Keratinocyte (primary cell): ENCODE measurements around the gene BOK. TPM values are rescaled to one million over a fixed set of nuclear protein-coding genes. Genes with fewer than 3 reads are reported as not detected.

Source experiments
- DNase-seq: peaks from one replicate; pipeline ENCODE4 v3.0.0-alpha.2; 2011; ENCODE audit warnings: low read depth, missing footprints, low spot score
- FAIRE-seq: peaks from 2 replicates; lab custom pipeline; 2011; peaks lifted over from hg19 to GRCh38; lab: Jason Lieb, UNC
- H2AFZ ChIP-seq: 2 replicates; pipeline ENCODE4 v1.6.0; 2012; ENCODE audit warnings: low read length, control low read depth, inconsistent platforms; ENCODE audit not compliant: control insufficient read depth
- H3K27ac ChIP-seq: 2 replicates; pipeline ENCODE4 v1.5.1; 2011; ENCODE audit warnings: low read length; ENCODE audit not compliant: control insufficient read depth, insufficient read depth
- H3K27me3 ChIP-seq: 3 replicates; pipeline ENCODE4 v1.6.0; 2011; ENCODE audit warnings: low read length; ENCODE audit not compliant: control insufficient read depth, insufficient read depth; ENCODE audit errors: extremely low read depth
- H3K36me3 ChIP-seq, 2 experiments: 2 replicates in 1 of 2; 3 replicates in 1 of 2; pipeline ENCODE4 v1.5.1; 2011; ENCODE audit warnings: low read length in 2 of 2, mild to moderate bottlenecking in 1 of 2; ENCODE audit not compliant: control insufficient read depth in 2 of 2, insufficient read depth in 2 of 2; ENCODE audit errors: extremely low read depth in 1 of 2
- H3K4me1 ChIP-seq: 3 replicates; pipeline ENCODE4 v1.5.1; 2011; ENCODE audit warnings: low read length; ENCODE audit not compliant: control insufficient read depth, insufficient read depth; ENCODE audit errors: extremely low read depth
- H3K4me2 ChIP-seq: 3 replicates; pipeline ENCODE4 v1.6.0; 2011; ENCODE audit warnings: low read depth, low read length; ENCODE audit not compliant: control insufficient read depth, insufficient read depth; ENCODE audit errors: extremely low read depth
- H3K4me3 ChIP-seq, 3 experiments: fragments of 200-600 bp in 1 of 3; sonication (generic) in 1 of 3; 2 replicates in 2 of 3; 3 replicates in 1 of 3; pipeline ENCODE4 v1.5.1; 2011 to 2016; ENCODE audit warnings: low read length in 3 of 3, mild to moderate bottlenecking in 3 of 3, control low read depth in 2 of 3, inconsistent platforms in 1 of 3, low read depth in 1 of 3, mixed read lengths in 1 of 3, mixed run types in 1 of 3, moderate library complexity in 1 of 3; ENCODE audit not compliant: control insufficient read depth in 2 of 3, insufficient read depth in 2 of 3; ENCODE audit errors: extremely low read depth in 1 of 3
- H3K79me2 ChIP-seq: 2 replicates; pipeline ENCODE4 v1.6.0; 2012; ENCODE audit warnings: low read length; ENCODE audit not compliant: control insufficient read depth, insufficient read depth
- H3K9ac ChIP-seq: 3 replicates; pipeline ENCODE4 v1.6.0; 2011; ENCODE audit warnings: low read length; ENCODE audit not compliant: control insufficient read depth, insufficient read depth; ENCODE audit errors: extremely low read depth
- H3K9me1 ChIP-seq: 3 replicates; pipeline ENCODE4 v1.6.0; 2011; ENCODE audit warnings: low read length; ENCODE audit not compliant: control insufficient read depth, insufficient read depth; ENCODE audit errors: extremely low read depth
- H3K9me3 ChIP-seq: 2 replicates; pipeline ENCODE4 v1.5.1; 2012; ENCODE audit warnings: low read depth, low read length; ENCODE audit not compliant: control insufficient read depth
- H4K20me1 ChIP-seq: 3 replicates; pipeline ENCODE4 v1.6.0; 2011; ENCODE audit warnings: low read length; ENCODE audit not compliant: control insufficient read depth, insufficient read depth; ENCODE audit errors: extremely low read depth
- CTCF ChIP-seq, 3 experiments: IDR thresholded peaks in 1 of 3; conservative IDR thresholded peaks in 1 of 3; optimal IDR thresholded peaks in 1 of 3; 2 replicates in 2 of 3; 3 replicates in 1 of 3; pipeline versions ENCODE3 to v1.5.1; 2011; ENCODE audit warnings: low read length in 3 of 3, mild to moderate bottlenecking in 3 of 3, moderate library complexity in 2 of 3, control low read depth in 1 of 3, inconsistent platforms in 1 of 3; ENCODE audit not compliant: insufficient read depth in 2 of 3; ENCODE audit errors: extremely low read depth in 1 of 3
- EZH2 ChIP-seq: IDR thresholded peaks from one replicate; pipeline ENCODE4 v1.6.1; 2012; ENCODE audit warnings: inconsistent platforms, mild to moderate bottlenecking, low read length, moderate library complexity
- dilution Hi-C: fragments of 300-500 bp; cut with MboI; formaldehyde crosslinking; loops from one replicate; pipeline ENCODE4 v1.7.0; 2020; ENCODE audit warnings: low sequenced_read_pairs; ENCODE audit not compliant: extremely low pct_ligation_motif_present
- polyA plus RNA-seq, 5 experiments: library from polyadenylated mRNA; depleted of rRNA in 3 of 5; stranded (reverse) in 3 of 5; stranded (forward) in 1 of 5; unstranded in 1 of 5; fragments of >200 nt; gene quantifications; 1 replicate in 1 of 5; 2 replicates in 3 of 5; 3 replicates in 1 of 5; pipeline versions ENCODE4 v1.2.1 to v1.2.3, GENCODE V29; 2011 to 2012; ENCODE audit warnings: missing spikeins in 2 of 5, low read depth in 1 of 5, low replicate concordance in 1 of 5

The BOK gene
- polyA plus RNA-seq, 1 donor (not counting 4 experiments of a cell fraction or from before 2014, with no cell fraction given) = 15.4 TPM

- H3K4me1 ChIP-seq = peaks cover 3% of the 10 kb centered on the region
- H3K36me3 ChIP-seq = no peaks in the 10 kb centered on the region
- H3K27me3 ChIP-seq = peaks cover 16% of the 10 kb centered on the region
- H3K9me1 ChIP-seq = no peaks in the 10 kb centered on the region
- no peaks in the 10 kb centered on the region for H3K9me3 ChIP-seq
- dilution Hi-C loops = no loop called here
- H3K27ac ChIP-seq = no peak overlapping the region
- no peak for DNase-seq
- H3K4me3 ChIP-seq = no peak overlapping the region
- FAIRE-seq = no peak
- no peak for TF ChIP-seq CTCF (optimal IDR thresholded peaks at IDR 0.05 in 1 of 3, IDR thresholded peaks at IDR 0.05 in 1 of 3, conservative IDR thresholded peaks at IDR 0.05 in 1 of 3; ENCODE audit: extremely low read depth in 1 of 3, insufficient read depth in 2 of 3, low read length in 3 of 3)
- TF ChIP-seq EZH2 = no peak
- H4K20me1 ChIP-seq = no peaks in the 10 kb centered on the region
- no peak overlapping the region for H3K4me2 ChIP-seq
- H3K9ac ChIP-seq = no peak overlapping the region
- no peaks in the 10 kb centered on the region for H3K79me2 ChIP-seq
- no peak overlapping the region for H2AFZ ChIP-seq
Observed at GRCh38 chr2:241534293-241534692, 24.3 kb upstream of the BOK start.

- H3K27me3 ChIP-seq = peaks cover 16% of the 10 kb centered on the region
- H3K79me2 ChIP-seq = no peaks in the 10 kb centered on the region
- no peak overlapping the region for H3K9ac ChIP-seq
- dilution Hi-C loops = no loop called here
- no peak overlapping the region for H3K4me3 ChIP-seq
- H3K9me1 ChIP-seq = no peaks in the 10 kb centered on the region
- no peak overlapping the region for H3K27ac ChIP-seq
- no peaks in the 10 kb centered on the region for H3K9me3 ChIP-seq
- H3K36me3 ChIP-seq = no peaks in the 10 kb centered on the region
- no peak overlapping the region for H3K4me2 ChIP-seq
- no peak overlapping the region for H2AFZ ChIP-seq
- H4K20me1 ChIP-seq = no peaks in the 10 kb centered on the region
- FAIRE-seq (no peak), DNase-seq (no peak)
- TF ChIP-seq EZH2 (no peak), CTCF (optimal IDR thresholded peaks at IDR 0.05 in 1 of 3, IDR thresholded peaks at IDR 0.05 in 1 of 3, conservative IDR thresholded peaks at IDR 0.05 in 1 of 3; ENCODE audit: extremely low read depth in 1 of 3, insufficient read depth in 2 of 3, low read length in 3 of 3) (no peak)
- H3K4me1 ChIP-seq = peaks cover 3% of the 10 kb centered on the region
Observed at GRCh38 chr2:241534701-241535375, 23.7 kb upstream of the BOK start.
